ENCODE results near the gene CDH4. TPM values are rescaled to one million over a fixed set of nuclear protein-coding genes. Genes with fewer than 3 reads are reported as not detected.

Gene CDH4
- total and polyA plus RNA-seq, 2 donors (not counting 3 experiments of a cell fraction or from before 2014, with no cell fraction given) = 0.17 to 0.51 TPM

GRCh38 chr20:61885759-61886715 is 634.0 kb downstream of the CDH4 start:
- POLR2A ChIA-PET = no interaction called here
- H3K4me3 ChIP-seq (replicated peaks in 1 of 3; ENCODE audit: insufficient read depth in 1 of 3, low read depth in 1 of 3, low read length in 3 of 3) = no peak overlapping the region

More at GRCh38 chr20:61885759-61886715, 634.0 kb downstream of the CDH4 start:
- Histone ChIP-seq H4K20me1 (replicated peaks; ENCODE audit: control insufficient read depth, extremely low read depth, insufficient read depth, low read length) (no peaks in the 10 kb centered on the region), H3K79me2 (ENCODE audit: control insufficient read depth, insufficient read depth, low read length) (no peaks in the 10 kb centered on the region), H3K36me3 (ENCODE audit: control insufficient read depth in 2 of 2, extremely low read depth in 1 of 2, insufficient read depth in 2 of 2, low read length in 2 of 2) (no peaks in the 10 kb centered on the region), H3K9me3 (replicated peaks; ENCODE audit: control insufficient read depth, insufficient read depth, low read length) (no peaks in the 10 kb centered on the region), H3K9ac (replicated peaks; ENCODE audit: extremely low read depth, insufficient read depth, low read length) (no peak overlapping the region), H3K4me2 (ENCODE audit: insufficient read depth, low read length) (no peak overlapping the region), H2AFZ (ENCODE audit: low read depth, low read length) (no peak overlapping the region), H3K4me1 (ENCODE audit: control insufficient read depth, extremely low read depth, insufficient read depth, low read length) (no peaks in the 10 kb centered on the region), H3K9me1 (replicated peaks; ENCODE audit: control insufficient read depth, extremely low read depth, insufficient read depth, low read length) (no peaks in the 10 kb centered on the region), H3K27ac (ENCODE audit: insufficient read depth, low read depth, low read length) (no peak overlapping the region), H3K27me3 (ENCODE audit: control insufficient read depth in 2 of 2, insufficient read depth in 2 of 2, low read length in 2 of 2) (no peaks in the 10 kb centered on the region)
- DNase-seq (ENCODE audit: low read depth, low spot score) (no peak), FAIRE-seq (no peak)
- CTCF ChIA-PET = interaction anchor here (1.2 kb wide), 1 partner anchor 10 kb away, joined by 3 read pairs; no protein-coding TSS in a partner anchor
- no TSS peak for BruUV-seq (replicated peaks)
- TF ChIP-seq POLR2AphosphoS5 (IDR thresholded peaks at IDR 0.05; ENCODE audit: insufficient read depth, low read depth, low read length) (no peak), JUN (IDR thresholded peaks at IDR 0.05; ENCODE audit: borderline replicate concordance, insufficient read depth, insufficient read length, low read depth) (no peak), EZH2 (IDR thresholded peaks at IDR 0.05; ENCODE audit: borderline replicate concordance, low read depth, low read length, severe bottlenecking) (no peak), FOS (IDR thresholded peaks at IDR 0.05; ENCODE audit: borderline replicate concordance, insufficient read depth, low read length) (no peak), MAX (IDR thresholded peaks at IDR 0.05; ENCODE audit: insufficient read depth, insufficient read length) (no peak), GATA2 (IDR thresholded peaks at IDR 0.05; ENCODE audit: insufficient read depth, insufficient read length, low read depth, low read length) (no peak), MYC (IDR thresholded peaks at IDR 0.05; ENCODE audit: low read depth, low read length) (no peak), POLR2A (IDR thresholded peaks at IDR 0.05; ENCODE audit: low read depth, low read length) (no peak), CTCF (IDR thresholded peaks at IDR 0.05; ENCODE audit: extremely low read depth in 1 of 2, insufficient read depth in 1 of 2, low read depth in 1 of 2, low read length in 2 of 2) (no peak)
- intact Hi-C loops (cut with micrococcal nuclease) = no loop called here
- dilution Hi-C loops (cut with MboI; ENCODE audit: extremely low pct_ligation_motif_present, low sequenced_read_pairs) = no loop called here

Data from endothelial cell of umbilical vein (primary cell).